ENCODE results near the gene TIPIN. TPM values are rescaled to one million over a fixed set of nuclear protein-coding genes. Genes with fewer than 3 reads are reported as not detected.
"Not testable (repeated sequence)": the region's sequence is repeated elsewhere in the genome, so short reads cannot be mapped to it uniquely, and the experiment has no call there.

TIPIN gene
- total RNA-seq, 1 experiment from 2014 or later = 14.8 TPM

GRCh38 chr15:66387163-66388042 is 30.9 kb upstream of the TIPIN start:
- DNase-seq (ENCODE audit: low read depth) = peak; percentile 58

GRCh38 chr15:66386204-66387123 is 30.0 kb upstream of the TIPIN start, which contains the start of gene MAP2K1:
MAP2K1 (plus strand) TSS chr15:66386912; CDS start chr15:66387348, 436 bp downstream.
- DNase-seq (ENCODE audit: low read depth) = peak; percentile 96
- in situ Hi-C loops (cut with HindIII; ENCODE audit: low pct_unique_long_range_greater_than_20kb, low sequenced_read_pairs) = no loop called here

More at GRCh38 chr15:66387163-66388042, 30.9 kb upstream of the TIPIN start:
- in situ Hi-C loops (cut with HindIII; ENCODE audit: low pct_unique_long_range_greater_than_20kb, low sequenced_read_pairs) = no loop called here

GRCh38 chr15:66381376-66381775 is 24.9 kb upstream of the TIPIN start:
- in situ Hi-C loops (cut with HindIII; ENCODE audit: low pct_unique_long_range_greater_than_20kb, low sequenced_read_pairs); DNase-seq (ENCODE audit: low read depth): not testable (repeated sequence)

- DNase-seq (ENCODE audit: low read depth) = no peak
- in situ Hi-C loops (cut with HindIII; ENCODE audit: low pct_unique_long_range_greater_than_20kb, low sequenced_read_pairs) = no loop called here
Observed at GRCh38 chr15:66378814-66379430, 22.4 kb upstream of the TIPIN start.

- in situ Hi-C loops (cut with HindIII; ENCODE audit: low pct_unique_long_range_greater_than_20kb, low sequenced_read_pairs) = no loop called here
- no peak for DNase-seq (ENCODE audit: low read depth)
Observed at GRCh38 chr15:66374179-66374578, 17.7 kb upstream of the TIPIN start.

GRCh38 chr15:66369773-66370651 is 13.5 kb upstream of the TIPIN start:
- DNase-seq (ENCODE audit: low read depth) = no peak
- in situ Hi-C loops (cut with HindIII; ENCODE audit: low pct_unique_long_range_greater_than_20kb, low sequenced_read_pairs) = no loop called here

GRCh38 chr15:66364944-66365528 is 8.6 kb upstream of the TIPIN start:
- DNase-seq (ENCODE audit: low read depth) = no peak
- in situ Hi-C loops (cut with HindIII; ENCODE audit: low pct_unique_long_range_greater_than_20kb, low sequenced_read_pairs) = no loop called here

GRCh38 chr15:66362776-66363175 is 6.3 kb upstream of the TIPIN start:
- DNase-seq (ENCODE audit: low read depth) = no peak
- in situ Hi-C loops (cut with HindIII; ENCODE audit: low pct_unique_long_range_greater_than_20kb, low sequenced_read_pairs) = no loop called here

GRCh38 chr15:66361745-66362460 is 5.4 kb upstream of the TIPIN start:
- DNase-seq (ENCODE audit: low read depth); in situ Hi-C loops (cut with HindIII; ENCODE audit: low pct_unique_long_range_greater_than_20kb, low sequenced_read_pairs): not testable (repeated sequence)

- in situ Hi-C loops (cut with HindIII; ENCODE audit: low pct_unique_long_range_greater_than_20kb, low sequenced_read_pairs) = no loop called here
- no peak for DNase-seq (ENCODE audit: low read depth)
Observed at GRCh38 chr15:66359740-66360139, 3.3 kb upstream of the TIPIN start.

GRCh38 chr15:66356077-66356358 is 467 bp downstream of the TIPIN start:
- DNase-seq (ENCODE audit: low read depth) = no peak
- in situ Hi-C loops (cut with HindIII; ENCODE audit: low pct_unique_long_range_greater_than_20kb, low sequenced_read_pairs) = no loop called here

- DNase-seq (ENCODE audit: low read depth); in situ Hi-C loops (cut with HindIII; ENCODE audit: low pct_unique_long_range_greater_than_20kb, low sequenced_read_pairs): not testable (repeated sequence)
Observed at GRCh38 chr15:66348530-66348929, 8.0 kb downstream of the TIPIN start.

GRCh38 chr15:66328771-66329170 is 27.7 kb downstream of the TIPIN start:
- no peak for DNase-seq (ENCODE audit: low read depth)
- in situ Hi-C loops (cut with HindIII; ENCODE audit: low pct_unique_long_range_greater_than_20kb, low sequenced_read_pairs) = no loop called here

GRCh38 chr15:66327736-66328135 is 28.7 kb downstream of the TIPIN start:
- in situ Hi-C loops (cut with HindIII; ENCODE audit: low pct_unique_long_range_greater_than_20kb, low sequenced_read_pairs) = no loop called here
- DNase-seq (ENCODE audit: low read depth) = no peak

GRCh38 chr15:66326051-66326450 is 30.4 kb downstream of the TIPIN start:
- in situ Hi-C loops (cut with HindIII; ENCODE audit: low pct_unique_long_range_greater_than_20kb, low sequenced_read_pairs) = no loop called here
- DNase-seq (ENCODE audit: low read depth) = no peak

- in situ Hi-C loops (cut with HindIII; ENCODE audit: low pct_unique_long_range_greater_than_20kb, low sequenced_read_pairs) = no loop called here
- no peak for DNase-seq (ENCODE audit: low read depth)
Observed at GRCh38 chr15:66323312-66323928, 33.1 kb downstream of the TIPIN start.

All from Caki2 (cell line).